Parathyroid adenoma (tissue), 2 donors: ENCODE data around the gene DLG5.

Experiments
- H2AFZ ChIP-seq: fragments of 300-600 bp; sonication (generic); one replicate; pipeline ENCODE4 v1.7.0; 2017; ENCODE audit warnings: antibody characterized with exemption, mild to moderate bottlenecking
- H3K27ac ChIP-seq: fragments of 300-600 bp; sonication (generic); one replicate; pipeline ENCODE4 v1.7.0; 2017
- H3K27me3 ChIP-seq: fragments of 300-600 bp; sonication (generic); one replicate; pipeline ENCODE4 v1.7.0; 2017; ENCODE audit warnings: low read length; ENCODE audit not compliant: control insufficient read depth, insufficient read depth
- H3K36me3 ChIP-seq: fragments of 300-600 bp; sonication (generic); one replicate; pipeline ENCODE4 v1.7.0; 2017; ENCODE audit warnings: low read length; ENCODE audit not compliant: control insufficient read depth, insufficient read depth
- H3K4me1 ChIP-seq: fragments of 300-600 bp; sonication (generic); one replicate; pipeline ENCODE4 v1.7.0; 2017; ENCODE audit warnings: control low read depth
- H3K4me2 ChIP-seq: fragments of 300-600 bp; sonication (generic); one replicate; pipeline ENCODE4 v1.7.0; 2017; ENCODE audit warnings: low read length
- H3K4me3 ChIP-seq: fragments of 300-600 bp; sonication (generic); one replicate; pipeline ENCODE4 v1.7.0; 2017; ENCODE audit warnings: low read depth, low read length
- H3K79me2 ChIP-seq: fragments of 300-600 bp; sonication (generic); one replicate; pipeline ENCODE4 v1.7.0; 2017; ENCODE audit warnings: control low read depth
- H3K9ac ChIP-seq: fragments of 300-600 bp; sonication (generic); one replicate; pipeline ENCODE4 v1.7.0; 2017; ENCODE audit warnings: mild to moderate bottlenecking
- H3K9me3 ChIP-seq: fragments of 300-600 bp; sonication (generic); one replicate; pipeline ENCODE4 v1.7.0; 2017; ENCODE audit warnings: low read length; ENCODE audit not compliant: control insufficient read depth
- CTCF ChIP-seq: fragments of 300-600 bp; sonication (generic); IDR thresholded peaks from one replicate; pipeline ENCODE4 v1.7.0; 2017; ENCODE audit warnings: antibody characterized with exemption, mild to moderate bottlenecking
- donor health status: primary hyperparathyroidism.

The DLG5 gene

DNA sequence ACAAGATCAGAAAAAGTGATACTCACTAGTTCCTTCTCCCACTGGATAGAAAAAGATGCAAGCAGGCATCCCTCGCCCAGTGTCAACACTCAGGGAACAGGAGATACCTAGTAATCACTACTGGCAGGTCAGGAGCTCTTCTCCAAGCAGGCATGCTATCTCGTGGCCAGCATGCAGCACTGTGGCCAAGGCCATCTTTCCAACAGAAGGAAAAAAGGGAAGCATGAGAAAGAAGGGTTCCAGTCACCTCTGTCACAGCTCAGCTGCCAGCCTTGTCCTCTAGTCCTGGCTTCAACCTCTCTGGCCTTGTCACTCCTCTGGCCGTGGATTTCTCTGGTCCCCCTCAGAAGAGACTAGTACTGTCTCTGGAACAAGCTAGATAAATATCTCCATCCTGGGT lies 45.3 kb downstream of the DLG5 start:
- H3K9me3 ChIP-seq = no peaks in the 10 kb centered on the region
- no peak overlapping the region for H3K4me3 ChIP-seq
- H3K4me1 ChIP-seq = peaks cover 88% of the 10 kb centered on the region
- H3K9ac ChIP-seq = no peak overlapping the region
- peaks cover 39% of the 10 kb centered on the region for H3K79me2 ChIP-seq
- H2AFZ ChIP-seq = no peak overlapping the region
- H3K4me2 ChIP-seq = peak overlapping the region; percentile 13
- H3K27ac ChIP-seq = peak overlapping the region; percentile 97
- H3K27me3 ChIP-seq = no peaks in the 10 kb centered on the region
- TF ChIP-seq CTCF = no peak
- no peaks in the 10 kb centered on the region for H3K36me3 ChIP-seq

DNA sequence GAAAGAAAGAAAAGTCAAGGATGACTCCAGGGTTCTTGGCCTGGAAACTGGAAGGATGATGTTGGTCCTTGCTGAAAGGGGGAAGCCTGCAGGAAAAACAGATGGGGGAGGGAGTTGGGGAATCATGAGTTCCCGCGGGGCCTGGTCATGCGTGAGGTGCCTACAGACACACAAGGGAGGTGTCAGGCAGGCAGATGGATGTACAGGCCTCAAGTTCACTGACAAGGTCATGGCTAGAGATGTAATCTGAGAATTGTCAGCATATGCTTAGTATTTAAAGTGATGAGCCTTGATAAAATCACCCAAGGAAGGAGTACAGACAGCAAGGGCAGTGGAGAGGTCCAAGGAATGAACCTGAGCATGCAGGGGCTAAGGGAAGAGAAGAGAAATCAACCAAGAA lies 46.8 kb downstream of the DLG5 start:
- Histone ChIP-seq H3K4me1 (peaks cover 83% of the 10 kb centered on the region), H3K9ac (no peak overlapping the region), H3K4me2 (peak overlapping the region; percentile 53), H3K79me2 (peaks cover 52% of the 10 kb centered on the region), H3K36me3 (no peaks in the 10 kb centered on the region), H3K9me3 (no peaks in the 10 kb centered on the region), H3K4me3 (peak overlapping the region; percentile 12), H2AFZ (no peak overlapping the region), H3K27me3 (no peaks in the 10 kb centered on the region), H3K27ac (peak overlapping the region; percentile 97)
- no peak for TF ChIP-seq CTCF

GRCh38 chr10:77879065-77879464 lies 47.5 kb downstream of the DLG5 start:
- Histone ChIP-seq H3K9ac (no peak overlapping the region), H2AFZ (no peak overlapping the region), H3K79me2 (peaks cover 52% of the 10 kb centered on the region), H3K27ac (peak overlapping the region; percentile 97), H3K27me3 (no peaks in the 10 kb centered on the region), H3K9me3 (no peaks in the 10 kb centered on the region), H3K4me3 (no peak overlapping the region), H3K36me3 (no peaks in the 10 kb centered on the region), H3K4me2 (peak overlapping the region; percentile 53), H3K4me1 (peaks cover 79% of the 10 kb centered on the region)
- TF ChIP-seq CTCF = no peak

DNA sequence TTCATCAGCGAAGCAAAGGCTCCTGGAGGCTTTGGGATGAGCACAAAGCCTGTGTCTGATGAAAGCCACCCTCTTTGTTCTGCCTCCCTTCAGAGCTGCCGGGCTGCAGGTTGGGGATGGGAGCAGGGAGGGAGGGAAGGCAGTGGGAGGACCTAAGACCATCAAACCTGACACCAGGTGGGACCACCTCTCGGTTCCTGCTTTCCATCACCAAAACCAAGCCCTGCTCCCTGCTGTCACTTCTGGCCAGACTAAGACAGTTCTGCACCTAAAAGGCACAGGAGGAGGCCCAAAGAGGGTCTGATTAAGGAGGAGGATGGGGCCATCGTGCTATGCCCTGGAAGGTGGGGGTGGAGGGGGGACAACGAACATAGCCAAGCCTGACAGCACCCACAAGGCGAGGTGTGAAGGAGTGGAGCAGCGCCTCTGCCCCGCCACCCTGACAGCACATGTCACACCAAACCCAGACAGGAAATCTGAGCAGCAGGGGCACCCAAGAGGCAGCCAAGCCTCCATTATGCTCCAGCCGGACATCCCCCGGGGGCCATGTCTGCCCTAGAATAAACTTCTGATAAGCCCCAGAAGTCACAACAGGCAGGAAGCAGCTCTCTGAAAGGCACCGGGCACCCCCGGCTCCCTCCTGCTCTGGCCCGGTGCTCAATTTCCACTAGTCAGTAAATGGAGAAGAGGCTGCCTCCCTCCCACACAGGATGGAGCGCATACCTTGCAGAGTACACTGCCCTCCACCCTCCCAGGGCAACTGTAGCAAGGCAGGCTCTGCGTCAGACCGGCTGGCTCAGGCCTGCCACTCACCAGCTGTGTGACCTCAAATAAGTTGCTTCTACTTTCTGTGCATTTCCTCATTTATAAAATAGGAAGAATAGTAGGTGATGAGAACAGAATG lies 48.9 kb downstream of the DLG5 start:
- TF ChIP-seq CTCF = no peak
- peaks cover 82% of the 10 kb centered on the region for H3K4me1 ChIP-seq
- H3K27ac ChIP-seq = peak overlapping the region; percentile 97
- no peak overlapping the region for H3K4me3 ChIP-seq
- peak overlapping the region; percentile 26 for H2AFZ ChIP-seq
- H3K36me3 ChIP-seq = no peaks in the 10 kb centered on the region
- H3K4me2 ChIP-seq = peak overlapping the region; percentile 49
- no peak overlapping the region for H3K9ac ChIP-seq
- H3K27me3 ChIP-seq = no peaks in the 10 kb centered on the region
- no peaks in the 10 kb centered on the region for H3K9me3 ChIP-seq
- H3K79me2 ChIP-seq = peaks cover 54% of the 10 kb centered on the region

GRCh38 chr10:77875730-77876129 lies 50.8 kb downstream of the DLG5 start:
- Histone ChIP-seq H3K9me3 (no peaks in the 10 kb centered on the region), H3K27ac (no peak overlapping the region), H3K4me2 (no peak overlapping the region), H3K4me1 (peaks cover 75% of the 10 kb centered on the region), H3K9ac (no peak overlapping the region), H3K79me2 (peaks cover 59% of the 10 kb centered on the region), H3K36me3 (no peaks in the 10 kb centered on the region), H2AFZ (no peak overlapping the region), H3K27me3 (no peaks in the 10 kb centered on the region), H3K4me3 (no peak overlapping the region)
- no peak for TF ChIP-seq CTCF
